ENCODE results near the gene CHSY1.

The CHSY1 gene

GRCh38 chr15:101138913-101139880, 112.7 kb downstream of the CHSY1 start:
- H3K36me3 Mint-ChIP-seq, result no peaks in the 10 kb centered on the region
- H3K27me3 Mint-ChIP-seq, result peaks cover 6% of the 10 kb centered on the region
- peaks cover 46% of the 10 kb centered on the region for H3K4me1 Mint-ChIP-seq
- no peak overlapping the region for H3K27ac Mint-ChIP-seq
- ATAC-seq (ENCODE audit: low read depth) (no peak), DNase-seq (ENCODE audit: low spot score in 2 of 2) (no peak)
- H3K9me3 Mint-ChIP-seq, result peaks cover 5% of the 10 kb centered on the region
- H3K4me3 Mint-ChIP-seq, result no peak overlapping the region

GRCh38 chr15:101138086-101138660, 113.7 kb downstream of the CHSY1 start:
- Mint-ChIP-seq H3K36me3 (no peaks in the 10 kb centered on the region), H3K4me3 (no peak overlapping the region), H3K27me3 (peaks cover 6% of the 10 kb centered on the region), H3K9me3 (peaks cover 5% of the 10 kb centered on the region), H3K27ac (no peak overlapping the region), H3K4me1 (peaks cover 46% of the 10 kb centered on the region)
- no peak for DNase-seq (ENCODE audit: low spot score in 2 of 2)
- no peak for ATAC-seq (ENCODE audit: low read depth)

GRCh38 chr15:101137312-101137940, 114.4 kb downstream of the CHSY1 start:
- Mint-ChIP-seq H3K4me3 (peak overlapping the region; percentile 30), H3K36me3 (no peaks in the 10 kb centered on the region), H3K27me3 (peaks cover 6% of the 10 kb centered on the region), H3K4me1 (peaks cover 46% of the 10 kb centered on the region), H3K9me3 (peaks cover 5% of the 10 kb centered on the region), H3K27ac (no peak overlapping the region)
- no peak for DNase-seq (ENCODE audit: low spot score in 2 of 2)
- no peak for ATAC-seq (ENCODE audit: low read depth)

GRCh38 chr15:101136381-101137268, 115.2 kb downstream of the CHSY1 start:
- Mint-ChIP-seq H3K4me1 (peaks cover 41% of the 10 kb centered on the region), H3K27me3 (peaks cover 6% of the 10 kb centered on the region), H3K4me3 (peak overlapping the region; percentile 28), H3K36me3 (no peaks in the 10 kb centered on the region), H3K9me3 (no peaks in the 10 kb centered on the region), H3K27ac (no peak overlapping the region)
- DNase-seq (ENCODE audit: low spot score in 2 of 2) (no peak), ATAC-seq (ENCODE audit: low read depth) (no peak)

GRCh38 chr15:101135532-101136166, 116.2 kb downstream of the CHSY1 start:
- peak in 1 of 2 donors; percentile 32 for DNase-seq (ENCODE audit: low spot score in 2 of 2)
- Mint-ChIP-seq H3K9me3 (no peaks in the 10 kb centered on the region), H3K36me3 (no peaks in the 10 kb centered on the region), H3K27ac (peak overlapping the region; percentile 29), H3K4me3 (peak overlapping the region; percentile 63), H3K27me3 (peaks cover 6% of the 10 kb centered on the region), H3K4me1 (peaks cover 46% of the 10 kb centered on the region)
- ATAC-seq (ENCODE audit: low read depth), result peak; percentile 72

GRCh38 chr15:101134780-101135179, 117.1 kb downstream of the CHSY1 start:
- H3K27ac Mint-ChIP-seq, result no peak overlapping the region
- no peak overlapping the region for H3K4me3 Mint-ChIP-seq
- peaks cover 6% of the 10 kb centered on the region for H3K27me3 Mint-ChIP-seq
- peaks cover 47% of the 10 kb centered on the region for H3K4me1 Mint-ChIP-seq
- H3K36me3 Mint-ChIP-seq, result no peaks in the 10 kb centered on the region
- no peak for ATAC-seq (ENCODE audit: low read depth)
- no peak for DNase-seq (ENCODE audit: low spot score in 2 of 2)
- H3K9me3 Mint-ChIP-seq, result peaks cover 1% of the 10 kb centered on the region

- Mint-ChIP-seq H3K4me1 (peaks cover 46% of the 10 kb centered on the region), H3K4me3 (no peak overlapping the region), H3K9me3 (peaks cover 1% of the 10 kb centered on the region), H3K27ac (no peak overlapping the region), H3K27me3 (peaks cover 6% of the 10 kb centered on the region), H3K36me3 (no peaks in the 10 kb centered on the region)
- ATAC-seq (ENCODE audit: low read depth), result no peak
- DNase-seq (ENCODE audit: low spot score in 2 of 2), result no peak
These were observed 118.0 kb downstream of the CHSY1 start for GRCh38 chr15:101133751-101134261.

GRCh38 chr15:101133181-101133460, 118.7 kb downstream of the CHSY1 start:
- no peak overlapping the region for H3K4me3 Mint-ChIP-seq
- H3K9me3 Mint-ChIP-seq, result peaks cover 1% of the 10 kb centered on the region
- H3K4me1 Mint-ChIP-seq, result peaks cover 46% of the 10 kb centered on the region
- H3K36me3 Mint-ChIP-seq, result no peaks in the 10 kb centered on the region
- peaks cover 6% of the 10 kb centered on the region for H3K27me3 Mint-ChIP-seq
- ATAC-seq (ENCODE audit: low read depth) (no peak), DNase-seq (ENCODE audit: low spot score in 2 of 2) (no peak)
- no peak overlapping the region for H3K27ac Mint-ChIP-seq

- H3K4me3 Mint-ChIP-seq, result no peak overlapping the region
- peaks cover 48% of the 10 kb centered on the region for H3K4me1 Mint-ChIP-seq
- H3K27me3 Mint-ChIP-seq, result peaks cover 6% of the 10 kb centered on the region
- H3K36me3 Mint-ChIP-seq, result no peaks in the 10 kb centered on the region
- DNase-seq (ENCODE audit: low spot score in 2 of 2) (no peak), ATAC-seq (ENCODE audit: low read depth) (no peak)
- peaks cover 2% of the 10 kb centered on the region for H3K9me3 Mint-ChIP-seq
- no peak overlapping the region for H3K27ac Mint-ChIP-seq
These were observed 119.3 kb downstream of the CHSY1 start for GRCh38 chr15:101132390-101133180.

- H3K36me3 Mint-ChIP-seq, result no peaks in the 10 kb centered on the region
- no peak overlapping the region for H3K27ac Mint-ChIP-seq
- peaks cover 3% of the 10 kb centered on the region for H3K27me3 Mint-ChIP-seq
- no peak overlapping the region for H3K4me3 Mint-ChIP-seq
- DNase-seq (ENCODE audit: low spot score in 2 of 2) (no peak), ATAC-seq (ENCODE audit: low read depth) (no peak)
- H3K9me3 Mint-ChIP-seq, result peaks cover 2% of the 10 kb centered on the region
- H3K4me1 Mint-ChIP-seq, result peaks cover 48% of the 10 kb centered on the region
These were observed 120.1 kb downstream of the CHSY1 start for GRCh38 chr15:101131489-101132389.

GRCh38 chr15:101129851-101130380, 121.9 kb downstream of the CHSY1 start:
- Mint-ChIP-seq H3K4me1 (peaks cover 44% of the 10 kb centered on the region), H3K9me3 (peaks cover 2% of the 10 kb centered on the region), H3K4me3 (peak overlapping the region; percentile 38), H3K27ac (peak overlapping the region; percentile 64), H3K36me3 (no peaks in the 10 kb centered on the region), H3K27me3 (no peaks in the 10 kb centered on the region)
- ATAC-seq (ENCODE audit: low read depth) (no peak), DNase-seq (ENCODE audit: low spot score in 2 of 2) (no peak)

Data from memory B cell (primary cell).